Pulmonary artery endothelial cell (primary cell): ENCODE measurements around the gene NXPH3. TPM values are rescaled to one million over a fixed set of nuclear protein-coding genes. Genes with fewer than 3 reads are reported as not detected.
"Not testable (repeated sequence)": the region's sequence is repeated elsewhere in the genome, so short reads cannot be mapped to it uniquely, and the experiment has no call there.

Experiments used
- DNase-seq: peaks from one replicate; pipeline ENCODE4 v3.0.0-alpha.2; 2011; ENCODE audit warnings: low read depth, low spot score
- total RNA-seq: library from RNA; depleted of rRNA; stranded (reverse); fragments of >200 nt; gene quantifications from 2 replicates; pipeline ENCODE4 v1.2.3, GENCODE V29; 2014

Gene NXPH3
- 0.79 and 2.7 TPM in 2 replicates for total RNA-seq

GRCh38 chr17:49575679-49576087, at the start of gene NXPH3:
NXPH3 (plus strand) TSS chr17:49575871; CDS start chr17:49576220, 349 bp downstream.
- DNase-seq = no peak

- no peak for DNase-seq
These were observed 47.6 kb upstream of the NXPH3 start for GRCh38 chr17:49527927-49528651.

- DNase-seq = no peak
These were observed 46.7 kb upstream of the NXPH3 start for GRCh38 chr17:49528966-49529365.

- DNase-seq = no peak
These were observed 45.6 kb upstream of the NXPH3 start for GRCh38 chr17:49530118-49530517.

- DNase-seq = no peak
These were observed 31.8 kb upstream of the NXPH3 start for GRCh38 chr17:49543860-49544259.

- no peak for DNase-seq
These were observed 30.5 kb upstream of the NXPH3 start for GRCh38 chr17:49545007-49545660.

GRCh38 chr17:49545806-49546545, 29.7 kb upstream of the NXPH3 start:
- no peak for DNase-seq

GRCh38 chr17:49546546-49547535, 28.8 kb upstream of the NXPH3 start:
- DNase-seq = no peak

GRCh38 chr17:49547566-49547965, 28.1 kb upstream of the NXPH3 start:
- DNase-seq = no peak

- no peak for DNase-seq
These were observed 27.6 kb upstream of the NXPH3 start for GRCh38 chr17:49548051-49548505.

- DNase-seq = no peak
These were observed 27.0 kb upstream of the NXPH3 start for GRCh38 chr17:49548506-49549310.

- DNase-seq = no peak
These were observed 26.4 kb upstream of the NXPH3 start for GRCh38 chr17:49549311-49549605.

- no peak for DNase-seq
These were observed 25.7 kb upstream of the NXPH3 start for GRCh38 chr17:49549691-49550678.

- not testable (repeated sequence) for DNase-seq
These were observed 24.9 kb upstream of the NXPH3 start for GRCh38 chr17:49550764-49551163.

- no peak for DNase-seq
These were observed 24.2 kb upstream of the NXPH3 start for GRCh38 chr17:49551221-49552069.

- no peak for DNase-seq
These were observed 23.5 kb upstream of the NXPH3 start for GRCh38 chr17:49552070-49552751.

GRCh38 chr17:49553676-49554335, 21.9 kb upstream of the NXPH3 start:
- DNase-seq = no peak
